ACC112 (cell line): Measurements from ENCODE around the gene IDH2.
"Not testable (repeated sequence)": the region's sequence is repeated elsewhere in the genome, so short reads cannot be mapped to it uniquely, and the experiment has no call there.

Source experiments
- H2AFZ ChIP-seq: fragments of 200-600 bp; sonication (generic); one replicate; pipeline ENCODE4 v1.6.0; 2017; ENCODE audit warnings: antibody characterized with exemption, low read length; ENCODE audit not compliant: unreplicated experiment
- H3K27ac ChIP-seq: fragments of 200-600 bp; sonication (generic); 2 replicates; pipeline ENCODE4 v1.5.1; 2014; ENCODE audit warnings: low read depth, mild to moderate bottlenecking, antibody characterized with exemption, low read length, moderate library complexity
- H3K27me3 ChIP-seq: fragments of 200-600 bp; sonication (generic); 2 replicates; pipeline ENCODE4 v1.6.1; 2014; ENCODE audit warnings: mild to moderate bottlenecking, antibody characterized with exemption, low read length, moderate library complexity, mixed read lengths; ENCODE audit not compliant: insufficient read depth
- H3K36me3 ChIP-seq: fragments of 200-600 bp; sonication (generic); 2 replicates; pipeline ENCODE4 v1.6.1; 2016; ENCODE audit warnings: mild to moderate bottlenecking, antibody characterized with exemption, low read length, moderate library complexity, mixed read lengths; ENCODE audit not compliant: insufficient read depth
- H3K4me1 ChIP-seq: fragments of 200-600 bp; sonication (generic); one replicate; pipeline ENCODE4 v1.6.1; 2016; ENCODE audit warnings: low read length, mixed read lengths; ENCODE audit not compliant: insufficient read depth, unreplicated experiment, control insufficient read depth
- H3K4me3 ChIP-seq: fragments of 200-600 bp; sonication (generic); 2 replicates; pipeline ENCODE4 v1.5.1; 2014; ENCODE audit warnings: mild to moderate bottlenecking, low read depth, low read length
- H3K79me2 ChIP-seq: fragments of 200-600 bp; sonication (generic); one replicate; pipeline ENCODE4 v1.6.0; 2016; ENCODE audit warnings: low read length; ENCODE audit not compliant: control insufficient read depth, unreplicated experiment, insufficient read depth

Gene IDH2

GRCh38 chr15:90101969-90102890, at the start of gene IDH2:
IDH2 (minus strand) TSS chr15:90102468; CDS start chr15:90102390, 78 bp downstream.
- Histone ChIP-seq H3K4me3 (peak within 1 kb of the TSS; percentile 99), H2AFZ (peak within 1 kb of the TSS; percentile 97), H3K4me1 (peaks cover 36% of the 10 kb centered on the region), H3K36me3 (no peaks in the 10 kb centered on the region), H3K27ac (no peak within 1 kb of the TSS), H3K27me3 (no peaks in the 10 kb centered on the region), H3K79me2 (peaks cover 12% of the 10 kb centered on the region)

DNA sequence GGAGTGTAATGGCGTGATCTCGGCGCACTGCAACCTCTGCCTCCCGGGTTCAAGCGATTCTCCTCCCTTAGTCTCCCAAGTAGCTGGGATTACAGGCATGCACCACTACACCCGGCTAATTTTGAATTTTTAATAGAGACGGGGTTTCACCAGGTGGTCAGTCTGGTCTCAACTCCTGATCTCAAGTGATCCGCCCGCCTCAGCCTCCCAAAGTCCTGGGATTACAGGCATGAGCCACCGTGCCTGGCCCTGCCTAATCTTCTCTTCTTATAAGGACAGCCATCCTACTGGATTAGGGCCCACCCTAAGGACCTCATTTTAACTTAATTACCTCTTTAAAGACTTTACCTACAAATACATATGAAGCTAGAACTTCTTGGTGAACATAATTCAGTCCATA, 48.3 kb upstream of the IDH2 start:
- H3K4me1 ChIP-seq, H3K27me3 ChIP-seq, H3K4me3 ChIP-seq, H3K27ac ChIP-seq, H2AFZ ChIP-seq, H3K79me2 ChIP-seq, H3K36me3 ChIP-seq: not testable (repeated sequence)

DNA sequence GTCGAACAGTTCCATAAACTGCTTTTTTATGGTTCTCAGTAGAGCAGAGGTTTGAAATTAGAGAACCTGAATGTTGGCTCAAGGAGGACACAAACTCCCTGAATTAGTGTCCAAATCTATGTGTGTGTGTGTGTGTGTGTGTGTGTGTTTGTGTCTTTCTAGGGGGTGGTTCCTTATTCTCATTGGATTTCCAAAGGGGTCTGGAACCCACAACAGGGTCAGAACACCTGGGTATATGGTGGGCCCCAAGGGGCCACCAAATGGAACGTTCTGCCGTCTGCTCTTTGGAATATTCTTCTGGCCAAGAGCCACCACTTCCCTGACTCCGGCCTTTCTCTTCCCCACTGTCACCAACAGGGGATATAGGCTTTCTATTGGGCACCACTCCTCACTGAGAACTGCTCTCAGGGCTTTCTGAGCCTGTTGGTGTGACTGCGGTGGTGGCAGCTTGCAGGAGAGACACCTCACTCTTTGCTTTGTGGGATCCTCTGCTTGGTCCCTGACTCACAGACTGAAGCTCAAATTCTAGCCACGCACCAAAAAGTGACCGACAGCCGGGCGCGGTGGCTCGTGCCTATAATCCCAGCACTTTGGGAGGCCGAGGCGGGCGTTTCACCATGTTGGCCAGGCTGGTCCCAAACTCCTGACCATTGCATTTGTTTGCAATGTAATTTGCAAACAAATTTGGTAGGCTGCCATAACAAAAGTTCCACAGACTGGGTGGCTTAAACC, 47.5 kb upstream of the IDH2 start:
- Histone ChIP-seq H3K4me3 (no peak overlapping the region), H3K27ac (no peak overlapping the region), H3K36me3 (no peaks in the 10 kb centered on the region), H2AFZ (no peak overlapping the region), H3K4me1 (no peaks in the 10 kb centered on the region), H3K27me3 (no peaks in the 10 kb centered on the region), H3K79me2 (no peaks in the 10 kb centered on the region)

DNA sequence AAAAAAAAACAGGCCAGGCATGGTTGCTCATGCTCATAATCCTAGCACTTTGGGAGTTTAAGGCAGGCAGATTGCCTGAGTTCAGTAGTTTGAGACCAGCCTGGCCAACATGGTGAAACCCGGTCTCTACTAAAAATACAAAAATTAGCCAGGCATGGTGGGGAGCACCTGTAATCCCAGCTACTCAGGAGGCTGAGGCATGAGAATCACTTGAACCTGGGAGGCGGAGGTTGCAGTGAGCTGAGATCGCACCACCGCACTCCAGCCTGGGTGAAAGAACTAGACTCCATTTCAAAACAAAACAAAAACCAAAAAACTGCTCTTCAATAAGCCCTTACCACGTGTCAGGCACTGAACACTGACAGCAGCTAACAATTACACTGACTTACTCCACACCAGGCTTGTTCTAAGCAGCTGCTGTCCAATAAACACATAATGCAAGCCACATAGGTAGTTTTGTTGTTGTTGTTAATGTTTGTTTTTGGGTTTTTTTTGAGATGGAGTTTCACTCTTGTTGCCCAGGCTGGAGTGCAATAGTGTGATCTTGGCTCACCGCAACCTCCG, 44.0 kb upstream of the IDH2 start:
- not testable (repeated sequence) for H3K4me1 ChIP-seq, H3K27ac ChIP-seq, H2AFZ ChIP-seq, H3K36me3 ChIP-seq, H3K27me3 ChIP-seq, H3K4me3 ChIP-seq, H3K79me2 ChIP-seq

DNA sequence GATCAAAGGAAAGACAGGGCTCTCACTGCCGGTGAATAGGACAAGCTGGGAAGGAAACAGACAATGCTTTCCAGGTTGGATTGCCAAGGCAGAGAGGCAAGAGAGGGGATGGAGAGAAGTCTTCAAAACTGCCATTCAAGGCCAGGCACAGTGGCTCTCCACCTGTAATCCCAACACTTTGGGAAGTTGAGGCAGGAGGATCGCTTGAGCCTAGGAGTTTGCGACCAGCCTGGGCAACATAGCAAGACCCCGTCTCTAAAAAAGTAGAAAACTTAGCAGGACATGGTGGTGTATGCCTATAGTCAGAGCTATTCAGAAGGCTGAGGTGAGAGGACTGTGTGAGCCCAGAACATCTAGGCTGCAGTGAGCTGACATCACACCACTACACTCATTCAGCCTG, 43.5 kb upstream of the IDH2 start:
- Histone ChIP-seq H2AFZ (no peak overlapping the region), H3K4me3 (no peak overlapping the region), H3K36me3 (no peaks in the 10 kb centered on the region), H3K27ac (no peak overlapping the region), H3K79me2 (no peaks in the 10 kb centered on the region), H3K27me3 (no peaks in the 10 kb centered on the region), H3K4me1 (no peaks in the 10 kb centered on the region)

DNA sequence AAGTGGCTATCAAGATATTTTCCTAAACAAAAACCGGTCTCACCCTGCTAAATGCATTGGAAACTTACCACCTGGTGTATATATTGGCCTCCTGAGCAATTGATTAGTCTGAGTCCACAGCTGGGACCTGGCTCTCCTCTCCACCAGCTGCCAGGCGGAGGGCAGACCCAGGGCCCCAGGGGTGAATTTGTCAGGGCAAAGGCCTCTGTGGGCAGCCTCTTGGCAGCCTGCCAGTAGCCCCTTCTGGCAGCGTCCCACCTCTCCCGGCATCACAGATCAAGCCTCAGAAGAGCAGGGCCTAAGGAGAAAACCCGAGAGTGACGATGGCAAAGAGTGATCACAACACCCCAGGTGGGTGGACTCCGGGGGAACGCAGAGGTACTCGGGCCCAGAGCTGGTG, 43.0 kb upstream of the IDH2 start:
- Histone ChIP-seq H3K27me3 (no peaks in the 10 kb centered on the region), H3K4me3 (no peak overlapping the region), H3K4me1 (no peaks in the 10 kb centered on the region), H3K36me3 (no peaks in the 10 kb centered on the region), H2AFZ (no peak overlapping the region), H3K79me2 (no peaks in the 10 kb centered on the region), H3K27ac (no peak overlapping the region)

- no peak overlapping the region for H3K4me3 ChIP-seq
- H3K27me3 ChIP-seq: no peaks in the 10 kb centered on the region
- no peak overlapping the region for H3K27ac ChIP-seq
Observed at GRCh38 chr15:90143166-90143655, 40.9 kb upstream of the IDH2 start.

GRCh38 chr15:90142216-90143165, 40.2 kb upstream of the IDH2 start:
- no peaks in the 10 kb centered on the region for H3K79me2 ChIP-seq
- H3K27me3 ChIP-seq: no peaks in the 10 kb centered on the region
- H3K4me1 ChIP-seq: no peaks in the 10 kb centered on the region
- no peaks in the 10 kb centered on the region for H3K36me3 ChIP-seq
- H3K4me3 ChIP-seq: no peak overlapping the region
- H2AFZ ChIP-seq: no peak overlapping the region
- no peak overlapping the region for H3K27ac ChIP-seq

More at GRCh38 chr15:90143166-90143655, 40.9 kb upstream of the IDH2 start:
- H2AFZ ChIP-seq: no peak overlapping the region
- no peaks in the 10 kb centered on the region for H3K4me1 ChIP-seq
- no peaks in the 10 kb centered on the region for H3K79me2 ChIP-seq
- H3K36me3 ChIP-seq: no peaks in the 10 kb centered on the region

DNA sequence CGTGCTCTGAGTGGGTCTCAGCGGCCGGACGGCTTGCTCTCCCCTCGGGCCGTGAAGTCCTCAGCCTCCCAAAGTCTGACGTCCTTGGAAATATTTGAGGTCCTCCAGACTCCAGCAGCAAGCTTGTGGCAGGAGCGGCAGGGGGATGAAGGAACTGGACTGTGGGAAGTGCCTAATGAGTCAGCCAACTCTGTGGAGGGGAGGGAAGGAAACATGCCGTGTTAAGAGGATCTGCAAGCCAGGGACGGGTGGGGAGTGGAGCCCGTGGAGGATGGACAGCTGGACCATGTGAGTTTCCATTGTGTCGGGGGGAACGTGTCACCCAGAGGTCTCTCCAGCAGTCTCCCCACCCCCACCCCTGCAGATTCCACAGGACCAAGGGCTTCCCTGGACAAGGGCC, 39.4 kb upstream of the IDH2 start:
- Histone ChIP-seq H3K27ac (no peak overlapping the region), H3K79me2 (no peaks in the 10 kb centered on the region), H3K4me1 (no peaks in the 10 kb centered on the region), H3K4me3 (no peak overlapping the region), H3K27me3 (no peaks in the 10 kb centered on the region), H2AFZ (no peak overlapping the region), H3K36me3 (no peaks in the 10 kb centered on the region)

- H3K4me3 ChIP-seq, H3K27me3 ChIP-seq, H3K36me3 ChIP-seq, H2AFZ ChIP-seq, H3K27ac ChIP-seq, H3K4me1 ChIP-seq, H3K79me2 ChIP-seq: not testable (repeated sequence)
Observed at GRCh38 chr15:90139549-90139948, 37.3 kb upstream of the IDH2 start.
